HG03135 (cell line): Measurements from ENCODE around the gene ZCCHC8.
A peak's percentile ranks its signal among the peaks of the same experiment; 100 is the strongest.
"Not testable (repeated sequence)": the region's sequence is repeated elsewhere in the genome, so short reads cannot be mapped to it uniquely, and the experiment has no call there.

Experiments used
- ATAC-seq: cut with Tn5 transposase; IDR thresholded peaks from one replicate; pipeline ENCODE4 v1.9.1; 2021; ENCODE audit warnings: mild to moderate bottlenecking, moderate library complexity; ENCODE audit not compliant: unreplicated experiment

The ZCCHC8 gene

DNA sequence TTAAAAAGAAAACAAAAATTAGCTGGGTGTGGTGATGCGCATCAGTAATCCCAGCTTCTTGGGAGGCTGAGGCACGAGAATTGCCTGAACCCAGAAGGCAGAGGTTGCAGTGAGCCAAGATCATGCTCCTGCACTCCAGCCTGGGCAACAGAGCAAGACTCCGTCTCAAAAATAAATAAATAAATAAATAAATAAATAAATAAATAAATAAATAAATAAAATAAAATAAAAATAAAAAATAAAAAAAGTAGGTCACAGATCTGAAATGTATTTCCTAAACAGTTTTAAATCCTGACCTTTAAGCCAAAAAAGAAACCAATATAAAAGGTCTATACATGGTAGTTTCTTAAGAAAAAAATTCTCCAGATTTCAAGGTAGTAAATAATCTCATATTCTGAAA lies 12.3 kb upstream of the ZCCHC8 start:
- ATAC-seq = not testable (repeated sequence)

DNA sequence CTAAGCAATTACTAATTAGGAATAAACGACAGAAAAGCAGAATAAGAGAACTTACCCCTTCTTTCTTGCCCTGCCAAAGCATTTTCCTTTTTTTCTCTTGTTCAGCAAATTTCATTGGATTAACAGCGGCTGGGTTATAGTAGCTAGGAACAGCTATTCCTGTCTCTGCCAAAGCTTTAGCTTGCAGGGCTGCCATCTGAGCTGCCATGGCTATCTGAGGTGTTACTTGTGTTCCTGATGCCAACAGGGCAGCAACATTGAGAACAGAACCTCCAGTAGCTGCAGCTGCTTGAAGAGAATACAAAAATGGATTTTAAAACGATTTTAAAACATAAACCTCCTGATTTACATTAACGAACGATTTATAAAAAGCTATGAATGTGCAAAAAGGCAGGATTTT lies 7.4 kb upstream of the ZCCHC8 start:
- ATAC-seq = no peak

DNA sequence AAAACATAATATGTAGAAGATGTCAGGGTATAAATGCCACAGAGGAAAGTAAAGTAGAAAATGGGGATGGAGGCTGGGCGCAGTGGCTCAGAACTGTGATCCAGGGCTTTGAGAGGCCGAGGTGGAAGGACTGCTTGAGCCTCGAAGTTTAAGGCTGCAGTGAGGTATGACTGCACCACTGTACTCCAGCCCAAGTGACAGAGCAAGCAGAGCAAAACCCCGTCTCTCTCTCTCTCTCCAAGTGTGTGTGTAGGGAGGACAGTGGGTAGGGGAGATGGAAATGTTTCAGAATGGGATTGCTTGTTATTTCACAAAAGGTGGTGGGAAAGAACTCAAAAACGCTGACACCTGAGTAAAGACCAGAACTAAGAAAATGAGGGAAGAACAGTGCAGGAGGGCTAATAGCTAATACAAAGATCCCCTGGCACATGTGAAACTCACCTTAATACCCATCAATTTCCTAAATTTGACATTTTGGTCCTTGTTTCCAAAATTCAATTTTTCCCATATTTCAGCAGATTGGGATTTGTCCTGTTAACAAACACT lies 5.7 kb upstream of the ZCCHC8 start:
- no peak for ATAC-seq

DNA sequence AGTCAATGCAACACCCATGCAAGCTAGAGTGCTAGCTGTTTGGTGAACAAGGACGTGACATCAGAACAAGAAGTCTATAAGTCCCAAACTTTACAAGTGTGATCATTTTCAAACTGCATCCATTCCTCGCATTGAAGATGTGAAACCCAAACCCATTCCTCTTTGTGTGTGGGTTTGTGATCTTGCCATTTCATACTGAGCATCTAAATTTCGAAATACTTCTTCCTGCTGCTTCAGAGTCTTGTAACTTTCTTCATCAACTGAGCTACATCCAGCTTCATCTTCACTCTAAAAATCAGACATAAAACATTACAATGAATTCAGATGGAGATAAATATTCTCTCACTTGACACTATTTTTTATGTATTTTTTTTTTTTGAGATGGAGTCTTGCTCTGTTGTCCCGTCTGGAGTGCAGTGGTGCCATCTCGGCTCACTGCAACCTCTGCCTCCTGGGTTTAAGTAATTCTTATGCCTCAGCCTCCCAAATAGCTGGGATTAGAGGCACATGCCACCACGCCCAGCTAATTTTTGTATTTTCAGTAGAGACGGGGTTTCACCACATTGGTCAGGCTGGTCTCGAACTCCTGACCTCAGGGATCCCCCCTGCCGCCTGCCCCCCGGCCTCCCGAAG lies 4.8 kb upstream of the ZCCHC8 start:
- no peak for ATAC-seq

DNA sequence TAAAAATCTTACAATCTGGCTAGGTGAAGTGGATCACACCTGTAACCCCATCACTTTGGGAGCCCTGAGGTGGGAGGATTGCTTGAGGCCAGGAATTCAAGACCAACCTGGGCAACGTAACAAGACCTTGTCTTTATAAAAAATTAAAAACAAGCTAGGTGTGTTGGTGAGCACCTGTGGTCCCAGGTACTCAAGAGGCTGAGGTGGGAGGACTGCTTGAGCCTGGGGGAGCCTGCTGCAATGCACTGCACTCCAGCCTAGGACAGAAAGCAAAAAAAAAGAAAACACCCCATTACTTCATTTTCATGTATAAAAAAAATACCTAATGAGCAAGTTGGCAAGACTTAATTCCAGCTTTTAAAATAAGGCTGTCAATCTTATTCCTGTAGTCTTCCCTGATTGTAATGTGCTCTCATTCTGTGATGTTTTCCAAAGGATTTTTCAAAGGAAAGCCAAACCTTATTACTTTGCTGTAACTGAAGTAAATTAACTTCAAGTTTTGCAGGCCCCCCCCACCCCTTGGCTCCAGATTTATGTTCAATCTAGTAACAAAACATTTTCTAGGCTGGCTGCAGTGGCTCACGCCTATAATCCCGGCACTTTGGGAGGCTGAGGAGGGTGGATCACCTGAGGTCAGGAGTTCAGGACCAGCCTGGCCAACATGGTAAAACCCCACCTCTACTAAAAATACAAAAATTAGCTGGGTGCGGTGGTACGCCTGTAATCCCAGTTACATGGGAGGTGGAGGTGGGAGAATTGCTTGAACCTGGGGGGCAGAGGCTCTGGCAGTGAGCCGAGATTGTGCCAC lies 3.3 kb upstream of the ZCCHC8 start:
- no peak for ATAC-seq

GRCh38 chr12:122503147-122503751 lies 2.5 kb upstream of the ZCCHC8 start:
- no peak for ATAC-seq

DNA sequence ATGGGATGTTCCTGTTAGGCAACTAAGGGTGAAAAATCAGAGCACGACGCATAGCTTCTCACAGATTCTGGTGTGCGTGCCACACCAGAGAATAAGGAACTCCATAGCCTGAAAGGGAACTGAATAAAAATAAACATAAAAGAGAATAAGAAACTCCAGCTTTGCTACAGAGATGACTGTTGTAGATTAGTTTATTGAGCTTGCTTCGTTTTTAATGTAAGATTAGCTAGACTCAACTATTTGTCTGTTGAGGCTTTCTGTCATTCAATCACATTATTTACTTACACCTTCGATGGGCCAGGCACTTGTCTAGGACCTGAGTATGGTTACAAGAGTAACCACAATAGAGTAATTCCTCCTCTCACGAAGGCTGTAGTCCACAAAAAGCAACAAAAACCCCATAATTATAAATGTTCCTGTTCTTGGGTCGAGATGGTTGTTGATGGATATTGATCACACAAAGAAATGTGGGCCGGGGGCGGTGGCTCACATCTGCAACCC lies 807 bp upstream of the ZCCHC8 start:
- no peak for ATAC-seq

- peak; percentile 13 for ATAC-seq
These were observed 594 bp downstream of the ZCCHC8 start for GRCh38 chr12:122499991-122500684.

DNA sequence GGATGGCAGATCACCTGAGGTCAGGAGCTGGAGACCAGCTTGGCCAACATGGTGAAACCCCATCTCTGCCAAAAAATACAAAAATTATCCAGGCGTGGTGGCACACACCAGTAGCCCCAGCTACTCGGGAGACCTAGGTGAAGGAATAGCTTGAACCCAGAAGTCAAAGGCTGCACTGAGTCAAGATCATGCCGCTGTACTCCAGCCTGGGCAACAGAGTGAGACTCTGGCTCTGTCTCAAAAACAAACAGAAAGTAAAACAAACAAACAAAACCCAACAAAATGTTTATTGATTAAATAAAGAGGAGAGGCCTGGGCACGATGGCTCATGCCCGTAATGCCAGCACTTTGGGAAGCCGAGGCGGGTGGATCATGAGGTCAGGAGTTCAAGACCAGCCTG lies 5.5 kb downstream of the ZCCHC8 start:
- no peak for ATAC-seq

DNA sequence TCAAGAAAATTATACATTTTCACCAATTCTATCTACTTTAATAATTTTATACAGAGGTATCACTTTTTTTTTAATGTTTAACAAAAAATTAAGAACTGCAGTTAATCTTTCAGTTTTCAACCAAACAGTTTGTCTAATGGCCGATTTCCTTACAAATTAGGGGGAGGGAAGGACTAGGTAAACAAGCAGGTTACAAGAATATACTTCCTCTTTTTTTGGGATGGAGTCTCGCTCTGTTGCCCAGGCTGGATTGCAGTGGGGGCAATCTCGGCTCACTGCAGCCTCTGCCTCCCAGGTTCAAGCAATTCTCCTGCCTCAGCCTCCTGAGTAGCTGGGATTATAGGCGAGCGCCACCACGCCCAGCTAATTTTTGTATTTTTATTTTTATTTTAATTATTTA lies 7.5 kb downstream of the ZCCHC8 start:
- not testable (repeated sequence) for ATAC-seq

GRCh38 chr12:122491991-122492390 lies 8.7 kb downstream of the ZCCHC8 start:
- ATAC-seq = no peak

- no peak for ATAC-seq
These were observed 11.7 kb downstream of the ZCCHC8 start for GRCh38 chr12:122489038-122489437.

- ATAC-seq = not testable (repeated sequence)
These were observed 12.9 kb downstream of the ZCCHC8 start for GRCh38 chr12:122487807-122488206.

- ATAC-seq = no peak
These were observed 13.8 kb downstream of the ZCCHC8 start for GRCh38 chr12:122486805-122487426.

- ATAC-seq = not testable (repeated sequence)
These were observed 14.4 kb downstream of the ZCCHC8 start for GRCh38 chr12:122486360-122486759.

DNA sequence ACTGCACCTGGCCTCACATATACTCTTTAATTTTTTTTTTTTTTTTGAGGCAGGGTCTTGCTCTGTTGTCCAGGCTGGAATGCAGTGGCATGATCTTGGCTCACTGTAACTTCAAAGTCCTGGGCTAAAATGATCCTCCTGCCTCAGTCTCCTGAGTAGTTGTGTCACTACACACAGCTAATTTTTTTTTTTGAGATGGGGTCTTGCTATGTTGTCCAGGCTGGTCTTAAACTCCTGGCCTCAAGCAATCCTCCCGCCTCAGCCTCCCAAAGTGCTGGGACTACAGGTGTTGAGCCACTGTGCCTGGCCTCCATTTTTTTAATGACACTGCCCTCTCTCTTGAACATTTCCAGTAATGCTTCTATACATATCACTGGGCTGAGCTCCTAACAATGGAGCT lies 16.3 kb downstream of the ZCCHC8 start:
- ATAC-seq = not testable (repeated sequence)

GRCh38 chr12:122483969-122484368 lies 16.8 kb downstream of the ZCCHC8 start:
- ATAC-seq = no peak

GRCh38 chr12:122481861-122482260 lies 18.9 kb downstream of the ZCCHC8 start:
- ATAC-seq = no peak

- no peak for ATAC-seq
These were observed 20.0 kb downstream of the ZCCHC8 start for GRCh38 chr12:122480753-122481152.

GRCh38 chr12:122474324-122474716 lies 26.4 kb downstream of the ZCCHC8 start:
- ATAC-seq = no peak
